ENCODE results near the gene RASGRF2.
A peak's percentile ranks its signal among the peaks of the same experiment; 100 is the strongest.

RASGRF2 gene

DNA sequence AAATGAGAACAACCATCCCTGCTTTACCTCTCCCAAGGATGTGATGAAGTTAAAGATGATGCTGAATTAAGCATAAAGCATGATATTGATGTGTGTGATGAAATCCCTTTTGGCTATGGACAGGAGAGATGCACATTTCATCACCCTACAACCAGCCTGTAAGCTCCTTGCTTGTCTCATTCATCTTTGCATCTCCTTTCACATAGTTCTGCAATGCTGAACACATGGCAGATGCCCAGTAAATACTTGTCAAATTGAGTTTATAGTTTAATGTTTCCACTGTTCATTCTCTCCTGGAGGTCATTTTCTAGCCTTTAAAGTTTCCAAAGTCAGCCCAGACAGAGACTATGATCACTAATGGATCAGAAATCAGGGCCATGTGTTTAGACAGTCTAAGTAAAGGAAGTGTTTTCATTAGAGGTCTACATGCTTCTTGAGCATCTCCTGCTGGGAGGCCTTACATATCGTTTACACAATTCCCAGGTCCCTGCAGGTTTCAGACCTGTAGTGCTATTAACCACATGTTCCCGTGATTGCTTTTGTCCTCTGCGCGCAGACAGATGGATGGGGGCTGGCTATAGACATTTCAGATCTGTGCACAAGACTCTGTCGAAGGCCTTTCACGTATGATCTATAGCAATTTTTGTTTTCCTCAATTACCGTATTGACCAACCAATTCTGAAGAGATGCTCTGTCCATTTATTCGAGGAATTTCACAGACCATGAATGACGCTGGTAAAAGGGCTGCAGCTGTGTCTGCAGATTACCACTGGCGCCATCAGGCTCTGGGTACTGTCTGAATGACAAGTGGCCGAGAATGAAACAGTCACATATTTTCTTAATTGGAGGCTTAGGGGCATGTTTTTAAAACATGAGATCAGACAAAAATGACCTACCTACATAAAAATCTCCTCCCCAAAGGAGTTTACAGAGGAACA lies 223.9 kb downstream of the RASGRF2 start:
- Histone ChIP-seq H3K36me3 (no peaks in the 10 kb centered on the region), H3K9me3 (no peaks in the 10 kb centered on the region), H3K27me3 (no peaks in the 10 kb centered on the region), H3K4me3 (ENCODE audit: low read depth, low read length) (no peak overlapping the region), H3K4me1 (peaks cover 55% of the 10 kb centered on the region)
- TF ChIP-seq, protein P1, sequence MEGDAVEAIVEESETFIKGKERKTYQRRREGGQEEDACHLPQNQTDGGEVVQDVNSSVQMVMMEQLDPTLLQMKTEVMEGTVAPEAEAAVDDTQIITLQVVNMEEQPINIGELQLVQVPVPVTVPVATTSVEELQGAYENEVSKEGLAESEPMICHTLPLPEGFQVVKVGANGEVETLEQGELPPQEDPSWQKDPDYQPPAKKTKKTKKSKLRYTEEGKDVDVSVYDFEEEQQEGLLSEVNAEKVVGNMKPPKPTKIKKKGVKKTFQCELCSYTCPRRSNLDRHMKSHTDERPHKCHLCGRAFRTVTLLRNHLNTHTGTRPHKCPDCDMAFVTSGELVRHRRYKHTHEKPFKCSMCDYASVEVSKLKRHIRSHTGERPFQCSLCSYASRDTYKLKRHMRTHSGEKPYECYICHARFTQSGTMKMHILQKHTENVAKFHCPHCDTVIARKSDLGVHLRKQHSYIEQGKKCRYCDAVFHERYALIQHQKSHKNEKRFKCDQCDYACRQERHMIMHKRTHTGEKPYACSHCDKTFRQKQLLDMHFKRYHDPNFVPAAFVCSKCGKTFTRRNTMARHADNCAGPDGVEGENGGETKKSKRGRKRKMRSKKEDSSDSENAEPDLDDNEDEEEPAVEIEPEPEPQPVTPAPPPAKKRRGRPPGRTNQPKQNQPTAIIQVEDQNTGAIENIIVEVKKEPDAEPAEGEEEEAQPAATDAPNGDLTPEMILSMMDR (IDR thresholded peaks at IDR 0.05; ENCODE audit: low read depth, low read length), result peak; percentile 48; the same call in 1 of the 2 replicates
- peak; percentile 76 for DNase-seq

DNA sequence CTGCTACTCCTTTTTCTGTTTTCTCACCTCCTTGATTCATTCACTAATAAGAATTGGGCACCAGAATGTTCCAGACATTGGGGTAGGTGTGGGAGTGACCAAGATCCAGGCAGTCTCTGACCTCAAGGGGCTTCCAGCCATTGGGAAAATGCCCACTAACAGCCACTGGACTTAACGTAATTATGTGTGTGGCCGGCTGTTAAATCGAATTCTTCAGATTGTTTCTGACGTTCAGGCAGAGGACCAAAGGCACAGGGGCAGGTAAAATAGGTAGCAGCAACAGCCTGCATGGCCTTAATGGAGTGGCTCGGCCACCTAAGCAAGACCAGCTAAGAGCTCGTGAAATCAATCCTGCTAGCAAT lies 224.6 kb downstream of the RASGRF2 start:
- TF ChIP-seq, protein P1 (IDR thresholded peaks at IDR 0.05; ENCODE audit: low read depth, low read length), result no peak
- peaks cover 55% of the 10 kb centered on the region for H3K4me1 ChIP-seq

GRCh38 chr5:81187885-81188284 lies 227.7 kb downstream of the RASGRF2 start:
- no peaks in the 10 kb centered on the region for H3K27me3 ChIP-seq
- H3K4me3 ChIP-seq (ENCODE audit: low read depth, low read length), result no peak overlapping the region
- TF ChIP-seq, protein P1 (IDR thresholded peaks at IDR 0.05; ENCODE audit: low read depth, low read length), result no peak
- no peaks in the 10 kb centered on the region for H3K9me3 ChIP-seq
- H3K4me1 ChIP-seq, result peaks cover 35% of the 10 kb centered on the region
- H3K36me3 ChIP-seq, result no peaks in the 10 kb centered on the region
- peak; percentile 36 for DNase-seq

More for the DNA sequence above, 224.6 kb downstream of the RASGRF2 start:
- Histone ChIP-seq H3K36me3 (no peaks in the 10 kb centered on the region), H3K27me3 (no peaks in the 10 kb centered on the region), H3K9me3 (no peaks in the 10 kb centered on the region), H3K4me3 (ENCODE audit: low read depth, low read length) (no peak overlapping the region)
- DNase-seq, result no peak

GRCh38 chr5:81188962-81189361 lies 228.8 kb downstream of the RASGRF2 start:
- no peak for DNase-seq

DNA sequence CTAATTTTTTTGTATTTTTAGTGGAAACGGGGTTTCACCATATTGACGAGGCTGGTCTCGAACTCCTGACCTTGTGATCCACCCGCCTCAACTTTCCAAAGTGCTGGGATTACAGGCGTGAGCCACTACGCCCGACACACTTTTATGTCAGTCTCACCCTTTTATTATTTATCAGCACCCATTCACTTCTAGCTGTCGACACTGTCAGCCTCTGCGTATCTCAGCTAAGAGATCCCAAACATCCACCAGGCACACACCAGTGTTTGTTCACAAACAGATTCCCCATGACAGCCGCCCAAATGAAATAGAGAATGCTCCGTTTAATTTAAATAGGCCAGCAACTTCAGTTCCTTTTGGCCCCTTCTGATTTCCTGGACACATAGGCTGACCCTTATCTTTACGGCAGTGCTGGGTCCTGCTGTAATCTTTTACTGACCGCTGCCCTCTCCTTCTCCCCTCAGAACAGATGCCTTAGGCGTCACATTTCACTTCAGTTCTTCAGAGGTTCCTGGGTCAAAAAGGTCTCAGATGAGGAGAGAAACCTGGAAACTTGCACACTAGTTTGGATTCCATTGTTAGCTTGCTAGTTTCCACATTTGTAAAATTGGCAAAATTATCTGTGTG lies 229.8 kb downstream of the RASGRF2 start:
- DNase-seq, result no peak
- peaks cover 16% of the 10 kb centered on the region for H3K4me1 ChIP-seq
- H3K4me3 ChIP-seq (ENCODE audit: low read depth, low read length), result no peak overlapping the region
- H3K27me3 ChIP-seq, result no peaks in the 10 kb centered on the region
- no peaks in the 10 kb centered on the region for H3K36me3 ChIP-seq
- TF ChIP-seq, protein P1 (IDR thresholded peaks at IDR 0.05; ENCODE audit: low read depth, low read length), result no peak
- no peaks in the 10 kb centered on the region for H3K9me3 ChIP-seq

More at GRCh38 chr5:81188962-81189361, 228.8 kb downstream of the RASGRF2 start:
- TF ChIP-seq, protein P1 (IDR thresholded peaks at IDR 0.05; ENCODE audit: low read depth, low read length), result no peak
- Histone ChIP-seq H3K36me3 (no peaks in the 10 kb centered on the region), H3K4me1 (peaks cover 26% of the 10 kb centered on the region), H3K4me3 (ENCODE audit: low read depth, low read length) (no peak overlapping the region), H3K9me3 (no peaks in the 10 kb centered on the region), H3K27me3 (no peaks in the 10 kb centered on the region)
